ENCODE results near the gene PDXDC1.
"Not testable (repeated sequence)": the region's sequence is repeated elsewhere in the genome, so short reads cannot be mapped to it uniquely, and the experiment has no call there.

PDXDC1 gene

DNA sequence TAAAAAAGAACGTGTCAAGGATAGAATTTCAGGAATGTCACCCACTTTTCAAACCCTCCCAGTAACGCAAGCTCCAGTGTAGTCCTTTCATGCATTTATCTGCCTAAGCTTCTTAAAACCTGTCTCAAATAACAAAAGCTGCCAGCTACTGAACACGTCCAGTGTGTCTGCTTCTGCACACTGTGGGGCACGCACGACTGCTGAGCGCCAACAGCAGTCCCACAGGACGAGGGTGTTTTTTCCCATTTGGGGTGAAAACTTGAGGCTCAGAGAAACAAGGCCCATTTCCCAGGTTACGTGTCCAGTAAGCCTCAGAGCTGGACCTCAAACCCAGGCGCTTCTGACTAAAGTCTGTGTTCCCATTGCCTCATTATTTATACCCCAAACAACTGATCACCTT is 63.9 kb downstream of the PDXDC1 start:
- DNase-seq: no peak

DNA sequence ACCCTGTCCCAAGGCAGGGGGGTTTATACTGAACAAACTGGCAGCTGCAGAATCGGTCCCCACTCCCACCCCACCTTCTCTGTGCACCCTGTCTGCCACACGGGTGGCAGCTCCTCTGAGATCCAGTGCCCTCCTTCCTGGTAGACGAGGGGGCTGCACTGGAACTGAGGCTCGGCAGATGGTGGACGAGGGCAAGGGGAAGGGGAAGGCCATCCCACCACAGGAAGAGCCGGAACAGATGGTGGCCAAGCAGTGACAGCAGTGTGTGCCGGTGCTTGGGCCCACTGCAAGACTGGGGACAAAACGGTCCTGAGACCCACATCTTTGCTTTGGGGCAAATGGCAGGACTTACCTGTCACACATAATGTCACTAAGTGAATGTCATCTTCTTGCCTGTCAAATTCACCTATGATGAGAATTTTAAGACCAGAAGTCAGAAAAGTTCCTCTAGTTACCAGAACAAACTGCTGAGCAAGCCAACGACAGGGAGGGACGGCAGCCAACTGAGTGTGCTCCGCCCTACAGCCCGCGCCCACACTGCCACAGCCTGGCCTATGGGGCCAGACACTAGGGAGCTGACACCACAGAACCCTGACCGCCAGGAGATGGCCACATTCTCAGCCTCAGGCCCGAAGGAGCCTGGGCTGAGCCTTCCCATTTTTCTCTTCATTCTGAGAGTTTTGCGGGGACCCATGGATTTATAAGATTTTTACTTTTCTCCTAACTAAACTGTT is 66.6 kb downstream of the PDXDC1 start:
- DNase-seq: no peak

DNA sequence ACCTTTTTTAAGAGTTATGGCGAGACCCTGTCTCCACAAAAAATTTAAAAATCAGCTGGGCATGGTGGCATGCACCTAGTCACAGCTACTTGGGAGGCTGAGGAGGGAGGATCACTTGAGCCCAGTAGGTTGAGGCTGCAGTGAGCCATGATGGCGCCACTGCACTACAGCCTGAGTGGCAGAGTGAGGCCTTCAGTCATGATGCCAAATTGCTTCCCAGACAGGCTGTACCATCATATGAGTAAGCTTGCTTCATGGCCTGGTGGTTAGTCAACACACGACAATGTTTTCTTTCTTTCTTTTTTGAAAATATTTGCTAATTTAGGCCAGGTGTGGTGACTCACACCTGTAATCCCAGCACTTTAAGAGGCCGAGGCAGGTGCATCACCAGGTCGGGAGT is 68.5 kb downstream of the PDXDC1 start:
- DNase-seq: no peak

DNA sequence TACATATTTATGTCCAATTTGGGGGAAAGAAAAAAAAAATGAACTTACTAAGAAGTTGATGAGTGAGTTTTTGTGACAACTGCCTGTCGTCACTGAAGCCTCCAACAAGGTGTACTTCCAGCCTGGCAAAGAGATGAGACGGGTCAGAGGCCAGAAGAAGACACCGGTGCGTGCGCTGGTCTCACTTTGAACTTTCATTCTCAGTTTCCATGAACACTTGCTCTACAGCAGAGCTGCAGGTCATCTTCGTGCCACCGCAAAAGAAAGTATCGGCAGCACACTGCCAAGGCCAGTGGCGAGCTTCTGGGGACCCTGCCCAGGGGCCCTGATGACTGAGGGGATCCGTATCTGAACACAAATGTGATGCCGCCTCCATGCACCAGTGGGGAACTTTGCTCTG is 69.5 kb downstream of the PDXDC1 start:
- DNase-seq: no peak

DNA sequence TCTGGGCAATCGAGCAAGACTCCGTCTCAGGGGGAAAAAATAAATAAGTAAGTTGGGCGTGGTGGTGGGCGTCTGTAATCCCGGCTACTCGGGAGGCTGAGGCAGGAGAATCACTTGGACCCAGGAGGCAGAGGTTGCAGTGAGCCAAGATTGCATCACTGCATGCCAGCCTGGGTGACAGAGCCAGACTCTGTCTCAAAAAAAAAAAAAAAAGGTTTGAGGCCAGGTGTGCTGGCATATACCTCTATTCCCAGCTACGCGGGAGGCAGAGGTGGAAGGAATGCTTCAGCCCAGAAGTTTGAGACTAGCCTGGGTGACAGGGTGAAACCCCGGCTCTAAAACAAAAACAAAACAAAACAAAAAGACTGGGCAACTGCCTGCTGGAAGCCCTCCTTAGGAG is 70.4 kb downstream of the PDXDC1 start:
- not testable (repeated sequence) for DNase-seq

DNA sequence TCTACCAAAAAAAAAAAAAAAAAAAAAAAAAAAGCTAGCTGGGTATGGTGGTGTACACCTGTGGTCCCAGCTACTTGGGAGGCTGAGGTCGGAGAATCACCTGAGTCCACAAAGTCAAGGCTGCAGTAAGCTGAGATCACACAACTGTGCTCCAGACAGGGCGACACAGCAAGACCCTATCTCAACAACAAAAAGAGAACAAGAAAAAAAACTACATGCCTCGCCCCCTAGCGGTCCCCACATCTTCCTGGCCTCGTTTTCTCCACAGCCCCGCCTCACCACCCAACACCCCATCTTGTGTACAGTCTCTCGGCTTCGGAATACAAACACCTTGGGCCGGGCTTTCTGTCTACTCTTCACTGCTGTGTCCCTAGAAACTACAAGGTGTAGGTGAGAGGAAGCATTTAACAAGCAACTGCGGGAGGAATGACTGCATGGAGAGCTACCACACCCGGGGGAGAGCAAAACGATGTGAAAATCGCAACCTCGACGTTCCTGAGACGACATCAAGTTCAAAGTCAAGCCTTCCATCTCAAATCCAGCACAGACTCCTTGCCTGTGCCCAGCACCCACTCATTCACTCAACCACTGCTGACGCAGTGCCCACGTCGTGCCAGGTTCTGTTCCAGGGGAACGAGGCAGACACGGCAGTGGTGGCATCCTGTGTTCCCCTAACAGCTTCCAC is 72.0 kb downstream of the PDXDC1 start:
- no peak for DNase-seq

DNA sequence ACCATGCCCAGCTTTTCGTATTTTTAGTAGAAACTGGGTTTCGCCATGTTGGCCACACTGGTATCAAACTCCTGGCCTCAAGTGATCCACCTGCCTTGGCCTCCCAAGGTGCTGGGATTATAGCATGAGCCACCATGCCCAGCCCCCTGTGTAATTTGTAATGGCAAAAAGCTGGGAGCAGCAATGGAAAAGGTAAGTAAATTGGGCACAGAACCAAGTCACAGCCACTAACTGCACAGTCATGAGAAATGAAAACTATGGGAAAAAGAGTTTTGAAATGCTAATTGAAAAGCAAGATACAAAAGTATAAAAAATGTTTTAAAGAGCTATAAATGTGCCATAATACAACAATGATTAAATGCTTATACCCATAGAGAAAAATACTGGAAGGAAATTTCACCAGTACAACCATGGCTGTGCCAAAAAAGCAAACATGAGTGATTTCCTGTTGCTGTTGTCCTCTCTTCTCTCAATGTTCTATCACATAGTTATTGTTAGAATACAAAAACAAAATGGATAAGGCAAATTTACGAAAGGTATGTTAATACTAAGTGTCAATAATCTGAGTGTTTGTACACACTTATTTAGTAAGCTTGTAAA is 74.9 kb downstream of the PDXDC1 start:
- DNase-seq: no peak

DNA sequence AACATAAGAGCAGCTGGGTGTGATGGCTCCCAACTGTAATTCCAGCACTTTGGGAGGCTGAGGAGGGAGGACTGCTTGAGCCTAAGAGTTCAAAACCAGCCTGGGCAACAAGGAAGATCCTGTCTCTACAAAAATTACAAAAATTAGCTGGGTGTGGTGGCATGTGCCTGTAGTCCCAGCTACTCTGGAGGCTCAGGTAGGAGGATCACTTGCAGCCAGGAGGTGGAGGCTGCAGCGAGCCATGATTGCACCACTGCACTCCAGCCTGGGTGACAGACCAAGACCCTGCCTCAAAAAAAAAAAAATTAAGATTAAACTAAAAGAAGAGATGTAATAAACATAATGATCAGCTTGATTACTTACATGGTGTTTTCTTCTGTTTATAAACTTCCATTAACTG is 75.6 kb downstream of the PDXDC1 start:
- not testable (repeated sequence) for DNase-seq

DNA sequence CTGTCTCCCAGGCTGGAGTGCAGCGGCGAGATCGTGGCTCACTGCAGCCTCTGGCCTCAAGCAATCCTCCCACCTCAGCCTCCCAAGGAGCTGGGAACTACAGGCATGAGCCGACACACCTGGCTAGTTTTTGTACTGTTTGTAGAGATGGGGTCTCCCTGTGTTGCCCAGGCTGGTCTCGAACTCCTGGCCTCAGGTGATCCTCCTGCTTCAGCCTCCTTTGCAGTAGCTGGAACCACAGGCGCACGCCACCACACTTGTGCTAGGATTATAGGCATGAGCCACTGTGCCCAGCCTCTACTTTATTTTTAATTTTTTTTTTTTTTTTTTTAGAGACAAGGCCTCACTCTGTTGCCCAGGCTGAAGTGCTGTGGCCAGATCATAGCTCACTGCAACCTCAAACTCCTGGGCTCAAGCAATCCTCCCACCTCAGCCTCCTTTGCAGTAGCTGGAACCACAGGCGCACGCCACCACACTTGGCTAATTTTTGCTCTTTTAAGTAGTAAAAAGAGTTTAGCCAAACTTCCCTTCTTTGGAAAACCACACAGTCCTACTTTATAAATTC is 76.6 kb downstream of the PDXDC1 start:
- no peak for DNase-seq

DNA sequence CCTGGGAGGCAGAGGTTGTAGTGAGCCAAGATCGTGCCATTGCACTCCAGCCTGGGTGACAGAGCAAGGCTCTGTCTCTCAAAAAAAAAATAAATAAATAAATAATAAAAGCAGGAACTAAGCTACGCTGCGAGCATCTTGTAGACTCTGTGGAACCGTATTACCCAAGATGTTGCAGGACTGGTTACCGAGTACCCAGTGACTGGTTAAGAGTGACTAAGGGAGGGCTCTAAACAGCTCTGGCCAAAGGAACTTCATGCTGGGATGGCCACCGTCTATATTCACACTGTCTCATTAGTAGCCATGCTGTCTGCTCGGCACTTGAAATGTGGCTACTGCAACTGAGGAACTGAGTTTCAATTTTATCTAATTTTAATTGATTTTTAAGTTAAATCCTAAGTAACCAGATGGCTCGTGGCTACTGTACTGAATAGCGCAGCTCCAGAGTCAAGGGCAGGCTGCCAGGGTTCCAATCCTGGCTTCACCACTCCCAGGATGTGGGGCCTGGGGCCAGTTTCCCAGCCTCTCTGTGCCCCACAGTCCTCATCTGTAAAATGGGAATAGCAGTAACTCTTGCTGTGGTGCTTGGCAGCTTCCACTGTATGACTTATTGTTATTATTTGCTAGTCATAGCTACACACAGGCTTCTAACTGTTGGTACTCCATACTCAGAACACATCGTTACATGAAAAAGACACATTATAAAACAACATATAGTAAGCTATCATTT is 78.1 kb downstream of the PDXDC1 start:
- no peak for DNase-seq

DNA sequence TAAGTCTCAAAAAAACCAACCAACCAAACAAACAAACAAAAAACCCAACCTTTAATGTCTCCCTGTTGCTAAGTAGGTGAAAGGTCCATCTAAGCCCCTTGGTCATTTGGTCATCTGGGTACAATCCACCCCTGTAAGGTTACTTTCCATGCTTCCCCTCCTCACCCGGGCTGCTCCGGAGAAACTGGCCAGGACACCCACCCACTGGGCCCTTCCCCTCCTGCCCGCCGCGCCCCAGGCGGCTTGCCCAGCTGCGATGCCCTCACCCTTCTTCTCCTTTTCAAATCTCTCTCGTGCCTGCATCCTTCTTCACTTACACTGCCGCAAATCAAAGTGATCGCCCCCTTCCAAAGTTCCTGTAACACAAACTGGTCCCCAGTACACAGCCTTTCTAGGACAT is 79.1 kb downstream of the PDXDC1 start:
- DNase-seq: no peak

DNA sequence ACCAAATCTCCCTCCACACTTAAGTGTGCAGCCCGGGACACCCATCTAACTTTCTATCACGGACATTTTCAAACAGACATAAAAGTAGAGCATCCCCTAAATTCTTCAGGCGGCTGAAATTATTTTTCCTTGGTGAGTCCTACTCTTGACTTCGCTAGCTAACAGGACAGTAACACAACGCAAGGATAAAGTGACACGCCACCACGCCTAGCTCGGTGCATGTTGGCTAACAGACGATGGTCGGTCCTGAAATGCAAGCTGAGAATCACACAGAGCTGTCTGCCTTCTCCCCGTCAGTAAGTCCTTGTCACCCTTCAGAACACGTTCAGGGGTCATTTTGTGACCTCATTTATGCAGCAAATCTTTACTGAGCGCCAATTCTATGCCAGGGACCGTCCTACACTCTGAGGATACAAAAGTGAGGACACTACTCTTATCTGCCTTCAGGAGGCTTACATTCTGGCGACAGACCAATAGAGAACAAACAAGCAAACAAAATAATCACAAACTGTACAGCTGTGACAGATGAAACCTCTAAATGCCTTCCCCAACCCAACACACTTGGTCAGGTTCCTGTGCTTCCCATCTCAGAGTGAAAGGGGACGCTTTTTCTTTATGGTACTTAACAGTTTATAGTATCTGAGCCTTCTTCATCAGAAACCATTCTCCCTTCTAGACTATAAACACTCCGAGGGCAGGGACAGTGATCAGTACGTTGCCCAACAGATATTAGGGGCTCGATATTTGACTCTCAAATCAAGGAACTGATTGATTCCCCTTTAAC is 79.7 kb downstream of the PDXDC1 start:
- no peak for DNase-seq

DNA sequence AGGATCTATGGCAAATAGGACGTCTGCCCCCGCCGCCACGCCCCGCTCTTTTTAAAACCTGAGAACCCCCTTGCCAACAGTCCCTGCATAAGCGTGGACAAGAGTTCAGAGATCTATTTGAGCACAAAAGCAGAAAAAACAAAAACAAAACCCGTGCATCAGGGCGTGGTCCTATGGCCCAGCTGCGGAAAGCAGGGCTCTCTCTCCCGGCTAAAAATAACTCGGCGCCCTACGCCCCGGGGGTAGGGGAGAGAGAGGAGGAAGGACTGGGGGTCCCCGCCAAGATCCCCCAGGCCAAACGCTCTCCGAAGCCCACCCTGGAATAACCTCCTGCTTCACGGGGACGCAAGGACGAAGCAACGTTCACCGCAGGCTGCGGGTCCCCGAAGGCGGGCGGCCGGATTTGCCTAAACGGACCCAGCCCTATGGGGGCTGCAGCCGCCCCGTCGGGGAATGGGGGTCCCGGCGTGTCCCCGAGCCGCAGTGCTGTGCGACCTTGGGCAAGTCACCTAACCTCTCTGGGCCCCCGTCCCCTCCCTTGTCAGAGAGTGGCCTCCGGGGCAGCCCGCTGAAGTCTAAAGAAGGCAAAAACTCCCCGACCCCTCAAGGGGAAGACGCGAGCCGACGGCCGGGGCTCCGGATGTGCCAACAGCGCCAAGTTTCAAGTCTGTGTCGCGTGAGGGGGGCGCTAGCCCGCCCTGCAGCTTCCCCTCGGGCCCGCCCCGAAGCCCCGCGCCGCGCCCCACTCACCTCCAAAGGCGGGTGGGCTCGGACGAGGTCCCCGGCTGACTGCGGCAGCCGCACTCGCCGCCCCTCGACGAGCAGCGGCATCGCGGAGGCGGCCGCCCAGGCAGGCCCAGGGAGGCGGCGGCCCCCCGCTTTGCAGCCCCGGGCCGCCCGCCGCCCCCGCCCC is 80.6 kb downstream of the PDXDC1 start:
- no peak for DNase-seq

DNA sequence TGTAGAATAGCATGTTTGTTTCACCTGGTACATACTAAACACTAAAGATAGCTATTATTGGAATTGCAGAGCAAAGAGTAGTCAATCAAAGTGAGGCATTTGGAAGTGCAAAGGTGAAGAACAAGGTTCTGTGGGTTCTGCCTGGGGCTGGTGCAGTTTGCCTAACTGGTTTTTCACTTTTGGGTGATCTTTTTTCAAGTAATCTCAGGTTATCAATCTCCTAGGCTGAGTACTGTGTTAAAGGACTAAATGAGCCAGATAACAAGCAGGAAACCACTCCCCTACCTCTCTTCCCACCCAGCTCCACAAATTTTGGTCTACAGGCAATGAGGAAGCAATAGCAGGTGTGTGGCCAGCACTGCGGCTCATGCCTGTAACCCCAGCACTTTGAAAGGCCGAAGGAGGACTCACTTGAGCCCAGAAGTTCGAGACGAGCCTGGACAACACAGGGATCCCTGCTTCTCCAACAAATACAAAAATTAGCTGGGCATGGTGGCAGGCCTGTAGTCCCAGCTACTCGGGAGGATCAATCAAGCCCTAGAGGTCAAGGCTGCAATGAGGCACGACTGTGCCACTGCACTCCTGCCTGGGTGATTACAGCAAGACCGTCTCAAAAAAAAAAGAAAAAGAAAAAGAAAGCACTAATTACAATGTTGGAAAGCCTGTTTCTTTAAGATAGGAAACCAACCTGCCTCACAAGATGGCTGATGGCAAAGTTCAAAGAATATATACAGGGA is 83.0 kb downstream of the PDXDC1 start:
- no peak for DNase-seq

DNA sequence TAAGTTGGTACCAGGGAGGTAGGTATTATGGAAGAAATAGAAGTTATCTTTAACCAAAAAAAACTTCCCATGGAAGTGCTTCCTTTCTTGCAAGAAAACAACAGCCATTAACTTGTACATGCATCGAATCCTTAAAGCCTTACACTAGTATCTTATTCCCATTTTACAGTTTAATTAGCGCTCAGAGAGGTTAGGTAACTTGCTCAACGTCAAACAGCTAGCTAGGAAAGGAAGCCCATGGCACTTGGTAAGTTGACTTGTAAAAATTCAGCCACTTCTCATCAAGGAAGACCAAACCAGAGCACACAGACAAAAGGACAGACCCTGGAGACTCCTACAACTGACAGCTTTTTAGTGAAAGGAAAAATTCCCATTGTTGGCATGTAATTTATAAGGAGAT is 84.5 kb downstream of the PDXDC1 start:
- DNase-seq: no peak

DNA sequence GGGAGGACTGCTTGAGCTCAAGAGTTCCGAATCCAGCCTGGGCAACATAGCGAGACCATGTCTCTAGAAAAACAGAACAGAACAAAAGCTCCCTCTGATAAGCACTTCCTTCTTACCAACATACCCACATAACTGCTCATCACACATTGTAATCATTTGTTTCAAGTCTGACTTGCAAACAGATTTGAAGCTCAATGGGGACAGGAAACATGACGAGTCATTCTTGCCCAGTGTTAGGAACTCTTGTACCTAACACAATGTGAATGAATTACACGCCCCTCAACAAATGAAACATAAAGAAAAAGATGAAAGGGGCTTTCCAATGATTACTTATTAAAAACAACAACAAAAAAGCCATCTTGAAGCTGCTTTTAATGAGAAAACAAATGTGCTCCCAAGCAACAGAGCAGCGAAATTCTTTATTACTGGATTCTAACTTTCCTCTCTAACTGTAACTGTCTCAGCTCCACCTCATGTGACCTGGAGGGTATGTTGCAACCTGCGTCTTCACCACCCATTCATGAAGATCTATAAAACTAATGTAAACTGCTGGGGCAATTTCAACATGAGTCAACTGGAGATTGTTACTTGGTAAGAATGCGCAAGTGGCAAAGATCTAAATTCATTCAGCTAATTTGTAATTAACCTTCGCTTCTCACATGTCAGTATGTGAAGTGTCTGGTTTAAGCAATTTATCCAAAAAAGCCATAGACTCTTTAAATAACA is 87.4 kb downstream of the PDXDC1 start:
- DNase-seq: not testable (repeated sequence)

DNA sequence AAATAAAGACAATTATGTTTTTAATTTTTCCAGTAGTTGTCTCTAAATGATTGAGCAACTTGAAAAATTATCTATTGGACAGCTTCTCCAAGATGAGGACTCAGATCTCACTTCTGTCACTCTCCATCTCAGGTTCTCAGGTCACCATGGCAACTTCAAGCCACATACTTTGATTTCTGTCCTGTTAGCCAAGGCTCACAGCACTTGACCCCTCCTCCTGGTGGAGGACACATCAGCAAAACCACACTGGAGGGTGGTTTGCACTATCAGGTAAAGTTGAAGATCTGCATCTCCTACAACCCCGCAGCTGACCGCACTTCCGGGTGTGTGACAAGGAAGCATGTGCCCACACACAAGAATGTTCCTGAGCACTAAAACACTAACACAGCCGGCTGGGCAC is 91.1 kb downstream of the PDXDC1 start:
- DNase-seq: not testable (repeated sequence)

DNA sequence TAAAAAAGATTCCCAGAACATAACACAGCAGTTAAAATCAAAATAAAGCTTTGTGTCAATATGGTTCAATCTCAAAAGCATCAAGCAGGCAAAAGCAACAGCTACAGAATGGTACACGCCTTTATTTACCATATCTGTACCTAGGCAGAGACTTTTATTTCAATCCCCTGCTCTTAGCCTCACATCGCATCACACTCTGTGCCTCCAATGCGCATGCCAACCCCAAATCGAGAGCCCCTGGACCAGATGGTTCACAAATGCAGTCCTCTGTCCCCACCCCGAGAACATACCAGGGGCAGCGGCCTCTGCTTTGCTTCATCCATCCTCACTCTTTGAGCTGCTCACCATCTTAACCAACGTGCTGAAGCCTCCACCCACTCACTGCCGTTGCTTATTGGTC is 91.9 kb downstream of the PDXDC1 start:
- not testable (repeated sequence) for DNase-seq

DNA sequence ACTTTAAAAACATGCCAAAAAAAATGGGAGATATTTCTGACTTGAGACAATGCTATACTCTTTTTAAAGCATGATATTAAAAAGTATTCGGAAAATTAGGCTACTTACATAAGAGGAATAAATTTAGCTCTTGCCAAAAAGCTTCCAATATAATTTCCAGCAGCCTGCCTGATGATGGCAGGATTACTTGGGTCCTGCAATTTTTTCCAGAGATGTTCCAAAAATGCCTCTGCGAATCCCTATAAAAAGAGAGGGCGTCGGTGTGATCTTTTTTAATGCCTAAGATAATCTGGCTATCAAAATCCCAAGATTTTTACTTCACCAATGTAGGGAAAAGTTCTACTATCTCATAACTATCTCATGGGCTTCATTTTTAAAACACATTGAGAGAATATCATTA is 96.2 kb downstream of the PDXDC1 start:
- not testable (repeated sequence) for DNase-seq
